HepG2 (cell line): Measurements from ENCODE around the gene SCAMP3.

Experiments used
- BRCA1 ChIP-seq: sonication (generic); formaldehyde crosslinking; IDR thresholded peaks from 2 replicates; pipeline ENCODE4 v1.4.0; 2020; ENCODE audit warnings: missing genetic modification reagents
- CHD2 ChIP-seq: IDR thresholded peaks from 2 replicates; pipeline ENCODE4 v1.6.1; 2011; ENCODE audit warnings: low read depth, low read length, improper control_type of control experiment
- CTCF ChIP-seq: sonication (generic); formaldehyde crosslinking; IDR thresholded peaks from 2 replicates; pipeline ENCODE4 v1.5.0; 2020; ENCODE audit warnings: mild to moderate bottlenecking, missing genetic modification reagents, moderate library complexity
- EHMT2 ChIP-seq: fragments of 200-600 bp; sonication (generic); IDR thresholded peaks from 2 replicates; pipeline ENCODE4 v1.7.0; 2017; ENCODE audit warnings: antibody characterized with exemption, low read depth, low read length, borderline replicate concordance
- HOXA9 ChIP-seq: sonication (generic); formaldehyde crosslinking; IDR thresholded peaks from 2 replicates; pipeline ENCODE4 v1.8.1; 2022; ENCODE audit warnings: missing genetic modification reagents, mild to moderate bottlenecking, moderate library complexity, borderline replicate concordance
- POLR2AphosphoS5 ChIP-seq: IDR thresholded peaks from 2 replicates; pipeline ENCODE4 v1.6.1; 2012; ENCODE audit warnings: low read depth, low read length
- RBM39 ChIP-seq: fragments of 200-400 bp; formaldehyde crosslinking; IDR thresholded peaks from one replicate; pipeline ENCODE4 v1.6.1; 2018; ENCODE audit warnings: antibody characterized with exemption, mild to moderate bottlenecking, low read depth, low read length; ENCODE audit not compliant: poor library complexity, severe bottlenecking
- SMYD3 ChIP-seq: sonication (generic); formaldehyde crosslinking; IDR thresholded peaks from 2 replicates; pipeline ENCODE4 v1.8.1; 2023; ENCODE audit warnings: mild to moderate bottlenecking, missing genetic modification reagents
- ZNF549 ChIP-seq: sonication (generic); formaldehyde crosslinking; IDR thresholded peaks from 2 replicates; pipeline ENCODE4 v1.5.0; 2020; ENCODE audit warnings: missing genetic modification reagents

GRCh38 chr1:155304558-155305063 is 42.5 kb upstream of the SCAMP3 start:
- TF ChIP-seq CHD2 (no peak), RBM39 (no peak), POLR2AphosphoS5 (peak; percentile 85), BRCA1 (no peak), HOXA9 (CRISPR knock-in tag) (no peak), SMYD3 (CRISPR knock-in tag) (no peak), ZNF549 (CRISPR knock-in tag) (no peak), CTCF (CRISPR knock-in tag) (peak; percentile 37), EHMT2 (no peak)
